22Rv1 (cell line): ENCODE data around the gene COBL.
"Not testable (repeated sequence)": the region's sequence is repeated elsewhere in the genome, so short reads cannot be mapped to it uniquely, and the experiment has no call there.

ENCODE experiments used
- H3K27ac ChIP-seq: fragments of 450-650 bp; 2 replicates; pipeline ENCODE4 v1.5.1; 2017
- ZFX ChIP-seq: fragments of 450-650 bp; IDR thresholded peaks from 2 replicates; pipeline ENCODE4 v1.6.1; 2017; ENCODE audit warnings: antibody characterized with exemption, borderline replicate concordance
- TF ChIP-seq, protein P1 (sequence below): fragments of 450-650 bp; IDR thresholded peaks from 2 replicates; pipeline ENCODE4 v1.5.1; 2017; ENCODE audit warnings: mild to moderate bottlenecking

COBL gene

DNA sequence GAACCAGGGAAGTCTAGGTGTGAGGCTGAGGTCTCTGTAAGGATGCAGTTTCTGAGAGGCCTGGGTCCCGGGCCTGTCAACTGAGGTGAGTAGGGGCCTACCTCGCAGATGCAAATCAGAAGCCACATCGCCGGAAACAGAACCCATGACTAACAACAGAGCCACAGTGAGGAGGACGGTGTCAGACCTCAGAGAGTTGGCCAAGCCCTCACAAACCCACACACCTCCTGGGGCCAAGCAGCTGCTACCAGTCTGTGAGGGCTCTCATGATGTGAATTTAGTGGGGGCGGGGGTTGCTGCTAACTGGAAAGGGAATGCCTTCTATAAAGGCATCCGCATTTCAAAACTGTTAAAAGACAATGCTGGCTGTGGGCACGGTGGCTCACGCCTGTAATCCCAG is 103.0 kb downstream of the COBL start:
- no peak for TF ChIP-seq ZFX
- TF ChIP-seq, protein P1, sequence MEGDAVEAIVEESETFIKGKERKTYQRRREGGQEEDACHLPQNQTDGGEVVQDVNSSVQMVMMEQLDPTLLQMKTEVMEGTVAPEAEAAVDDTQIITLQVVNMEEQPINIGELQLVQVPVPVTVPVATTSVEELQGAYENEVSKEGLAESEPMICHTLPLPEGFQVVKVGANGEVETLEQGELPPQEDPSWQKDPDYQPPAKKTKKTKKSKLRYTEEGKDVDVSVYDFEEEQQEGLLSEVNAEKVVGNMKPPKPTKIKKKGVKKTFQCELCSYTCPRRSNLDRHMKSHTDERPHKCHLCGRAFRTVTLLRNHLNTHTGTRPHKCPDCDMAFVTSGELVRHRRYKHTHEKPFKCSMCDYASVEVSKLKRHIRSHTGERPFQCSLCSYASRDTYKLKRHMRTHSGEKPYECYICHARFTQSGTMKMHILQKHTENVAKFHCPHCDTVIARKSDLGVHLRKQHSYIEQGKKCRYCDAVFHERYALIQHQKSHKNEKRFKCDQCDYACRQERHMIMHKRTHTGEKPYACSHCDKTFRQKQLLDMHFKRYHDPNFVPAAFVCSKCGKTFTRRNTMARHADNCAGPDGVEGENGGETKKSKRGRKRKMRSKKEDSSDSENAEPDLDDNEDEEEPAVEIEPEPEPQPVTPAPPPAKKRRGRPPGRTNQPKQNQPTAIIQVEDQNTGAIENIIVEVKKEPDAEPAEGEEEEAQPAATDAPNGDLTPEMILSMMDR, result no peak
- H3K27ac ChIP-seq, result no peak overlapping the region

DNA sequence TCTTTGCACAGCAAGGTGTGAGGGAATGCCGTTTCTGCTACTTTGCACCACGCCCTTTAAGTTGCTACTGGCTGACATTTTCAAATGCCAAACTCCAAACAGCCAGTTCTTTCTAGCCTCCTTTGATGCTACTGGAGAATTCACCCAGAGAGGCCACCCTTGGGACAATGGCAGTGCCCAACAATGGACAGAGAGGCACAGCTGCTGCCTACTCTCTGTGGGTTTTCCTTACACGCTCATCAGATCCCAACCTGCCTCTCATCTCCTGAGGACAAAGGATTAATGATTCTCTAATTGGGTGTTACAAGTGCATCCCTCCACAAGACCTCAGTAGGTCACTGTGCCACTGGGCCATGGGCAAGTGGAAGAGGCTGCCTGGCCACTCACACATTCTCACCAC is 105.8 kb downstream of the COBL start:
- H3K27ac ChIP-seq, result no peak overlapping the region
- TF ChIP-seq, protein P1, result no peak
- no peak for TF ChIP-seq ZFX

DNA sequence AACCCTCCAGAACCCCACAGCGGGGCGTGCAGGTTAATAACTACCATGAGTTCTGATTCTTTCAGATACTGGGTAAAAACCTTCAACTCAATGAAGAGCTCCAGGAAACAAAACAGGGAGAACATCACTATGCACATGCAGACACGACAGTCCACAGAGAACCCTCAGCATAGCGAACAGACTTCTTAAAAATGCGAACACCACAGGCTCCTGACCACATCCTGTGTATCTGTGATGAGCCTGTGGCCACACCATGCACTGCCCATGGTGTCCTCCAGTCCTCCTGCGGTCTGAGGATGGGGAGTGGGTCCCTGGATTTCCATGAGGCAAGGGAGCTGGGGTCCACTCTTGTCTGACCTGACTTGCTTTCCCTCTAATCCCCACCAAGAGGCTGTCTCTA is 107.2 kb downstream of the COBL start:
- no peak overlapping the region for H3K27ac ChIP-seq
- TF ChIP-seq, protein P1, result no peak
- TF ChIP-seq ZFX, result no peak

DNA sequence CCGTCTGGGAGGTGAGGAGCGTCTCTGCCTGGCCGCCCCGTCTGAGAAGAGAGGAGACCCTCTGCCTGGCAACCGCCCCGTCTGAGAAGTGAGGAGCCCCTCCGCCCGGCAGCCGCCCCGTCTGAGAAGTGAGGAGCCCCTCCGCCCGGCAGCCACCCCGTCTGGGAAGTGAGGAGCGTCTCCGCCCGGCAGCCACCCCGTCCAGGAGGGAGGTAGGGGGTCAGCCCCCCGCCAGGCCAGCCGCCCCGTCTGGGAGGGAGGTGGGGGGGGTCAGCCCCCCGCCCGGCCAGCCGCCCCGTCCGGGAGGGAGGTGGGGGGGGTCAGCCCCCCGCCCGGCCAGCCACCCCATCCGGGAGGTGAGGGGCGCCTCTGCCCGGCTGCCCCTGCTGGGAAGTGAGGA is 108.5 kb downstream of the COBL start:
- not testable (repeated sequence) for H3K27ac ChIP-seq

DNA sequence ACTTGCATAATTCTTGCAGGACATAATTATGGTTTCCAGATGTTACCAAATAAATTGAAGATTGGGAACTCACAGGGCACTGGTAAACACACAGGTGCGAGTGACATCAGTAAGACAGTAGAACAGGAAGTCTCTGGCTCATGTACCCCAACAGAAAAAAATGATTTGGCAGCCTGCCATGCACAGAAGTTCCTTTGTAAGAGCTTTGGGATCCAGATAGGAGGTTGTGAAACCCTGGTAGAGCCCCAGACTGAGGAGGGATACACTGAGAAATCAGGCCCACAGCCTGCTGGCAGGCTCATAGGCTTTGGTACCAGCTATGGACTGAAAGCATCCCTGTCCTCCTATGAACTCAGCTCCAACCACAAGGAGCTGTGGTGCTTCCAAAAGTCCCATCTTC is 118.0 kb downstream of the COBL start:
- TF ChIP-seq ZFX, result no peak
- TF ChIP-seq, protein P1, result no peak
- no peak overlapping the region for H3K27ac ChIP-seq

DNA sequence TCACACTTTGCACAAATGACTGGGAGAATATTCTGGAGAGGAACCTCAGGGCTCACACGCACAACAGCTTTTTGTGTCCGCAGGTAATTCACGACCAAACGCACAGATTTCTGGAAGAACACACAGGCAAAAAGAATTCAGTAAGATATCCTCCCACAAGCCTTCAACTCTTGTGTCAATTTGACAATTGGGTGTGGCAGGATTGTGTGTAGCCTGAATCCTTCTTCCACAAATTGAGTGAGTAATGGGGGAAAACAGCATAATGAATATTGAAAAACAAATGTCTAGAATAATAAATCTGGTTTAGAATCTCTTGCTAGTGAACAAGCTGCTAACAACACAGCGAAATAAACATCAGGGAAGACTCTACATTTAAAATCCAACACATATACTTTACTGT is 125.6 kb downstream of the COBL start:
- no peak overlapping the region for H3K27ac ChIP-seq
- no peak for TF ChIP-seq ZFX
- TF ChIP-seq, protein P1, result no peak

DNA sequence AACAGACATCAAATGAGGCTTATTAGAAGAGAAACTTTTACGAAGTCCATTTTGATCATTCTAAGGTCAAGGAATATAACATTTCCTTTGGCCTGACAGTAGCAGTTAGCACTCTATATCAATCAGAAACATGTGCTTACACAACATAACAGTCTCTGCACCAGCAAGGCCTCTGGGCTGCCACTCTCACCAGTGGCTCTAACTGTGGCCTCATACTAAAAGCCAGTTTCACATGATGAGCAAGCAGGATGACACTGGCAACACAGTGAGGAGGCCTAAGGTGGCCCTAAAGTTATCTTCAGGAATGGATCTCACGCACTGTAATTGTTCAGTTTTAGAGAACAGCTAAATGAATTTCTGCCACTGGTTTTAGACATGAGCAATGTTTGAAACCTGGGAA is 126.8 kb downstream of the COBL start:
- no peak overlapping the region for H3K27ac ChIP-seq
- no peak for TF ChIP-seq ZFX
- TF ChIP-seq, protein P1, result no peak

DNA sequence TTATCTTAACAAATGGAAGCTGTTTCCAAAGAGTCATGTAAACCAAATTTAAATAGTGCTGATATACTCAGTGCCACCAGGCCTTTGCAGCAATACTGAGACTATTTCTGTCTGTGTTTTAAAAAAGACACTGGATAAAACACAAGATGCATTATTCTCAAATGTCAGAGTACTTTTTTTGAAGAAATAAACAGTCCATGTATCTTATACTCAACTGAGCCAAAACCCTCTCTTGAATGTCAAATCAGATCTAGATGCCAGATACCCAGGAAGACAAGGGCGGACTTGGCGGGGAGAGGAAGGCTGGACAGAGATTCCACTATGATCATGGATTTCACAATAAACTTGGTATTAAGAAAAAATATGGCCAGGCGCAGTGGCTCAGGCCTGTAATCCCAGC is 127.6 kb downstream of the COBL start:
- H3K27ac ChIP-seq, result no peak overlapping the region
- TF ChIP-seq ZFX, result no peak
- TF ChIP-seq, protein P1, result no peak
